GM12878 (cell line): ENCODE results near the gene RSBN1L. TPM values are rescaled to one million over a fixed set of nuclear protein-coding genes. Genes with fewer than 3 reads are reported as not detected.

Experiments used
- ATF2 ChIP-seq: IDR thresholded peaks from 2 replicates; pipeline ENCODE4 v1.6.1; 2012; ENCODE audit warnings: low read length, inconsistent platforms
- BMI1 ChIP-seq: fragments of 450-650 bp; IDR thresholded peaks from 2 replicates; pipeline ENCODE4 v1.6.1; 2016; ENCODE audit warnings: mild to moderate bottlenecking, moderate library complexity, borderline replicate concordance
- CBX5 ChIP-seq: sonication (generic); IDR thresholded peaks from 2 replicates; pipeline ENCODE4 v1.6.1; 2016; ENCODE audit warnings: low read depth, moderate library complexity, mild to moderate bottlenecking, inconsistent platforms
- CEBPB ChIP-seq, 2 experiments: fragments of 150-350 bp in 1 of 2; IDR thresholded peaks; 2 replicates each; pipeline ENCODE4 v1.6.1; 2012 to 2014; ENCODE audit warnings: low read depth in 2 of 2, low read length in 2 of 2, borderline replicate concordance in 1 of 2, inconsistent platforms in 1 of 2
- CHD1 ChIP-seq: IDR thresholded peaks from 2 replicates; pipeline ENCODE4 v1.6.1; 2012; ENCODE audit warnings: low read depth, low read length, improper control_type of control experiment
- FOXK2 ChIP-seq: fragments of 450-650 bp; IDR thresholded peaks from 2 replicates; pipeline ENCODE4 v1.6.1; 2017; ENCODE audit warnings: mild to moderate bottlenecking, moderate library complexity
- HCFC1 ChIP-seq: fragments of 150-350 bp; IDR thresholded peaks from 2 replicates; pipeline ENCODE4 v1.6.1; 2014; ENCODE audit warnings: low read length
- HDAC2 ChIP-seq: fragments of 200-600 bp; sonication (generic); IDR thresholded peaks from 2 replicates; pipeline ENCODE4 v1.6.1; 2017
- KLF5 ChIP-seq: fragments of 450-650 bp; IDR thresholded peaks from 2 replicates; pipeline ENCODE4 v1.6.1; 2014; ENCODE audit warnings: mild to moderate bottlenecking; ENCODE audit not compliant: partially characterized antibody
- MEF2B ChIP-seq: fragments of 450-650 bp; IDR thresholded peaks from 2 replicates; pipeline ENCODE4 v1.6.1; 2018; ENCODE audit warnings: mild to moderate bottlenecking, moderate library complexity; ENCODE audit not compliant: partially characterized antibody, poor library complexity, severe bottlenecking
- NFYA ChIP-seq: IDR thresholded peaks from 2 replicates; pipeline ENCODE4 v1.6.1; 2011; ENCODE audit warnings: low read depth, mild to moderate bottlenecking, low read length, improper control_type of control experiment, borderline replicate concordance
- NR2C2 ChIP-seq: IDR thresholded peaks from 2 replicates; pipeline ENCODE4 v1.6.1; 2011; ENCODE audit warnings: borderline replicate concordance, low read depth; ENCODE audit not compliant: control insufficient read depth, insufficient read length
- PAX5 ChIP-seq: IDR thresholded peaks from 2 replicates; pipeline ENCODE4 v1.6.1; 2011; ENCODE audit warnings: low read depth, low read length, borderline replicate concordance
- POLR2A ChIP-seq: IDR thresholded peaks from 2 replicates; pipeline ENCODE4 v1.6.1; 2011; ENCODE audit warnings: low read depth, mild to moderate bottlenecking, low read length
- RAD51 ChIP-seq: fragments of 450-650 bp; IDR thresholded peaks from 2 replicates; pipeline ENCODE4 v1.6.1; 2016; ENCODE audit warnings: moderate library complexity, mild to moderate bottlenecking, inconsistent platforms
- RB1 ChIP-seq: fragments of 450-650 bp; formaldehyde crosslinking; IDR thresholded peaks from 2 replicates; pipeline ENCODE4 v1.6.1; 2017; ENCODE audit warnings: mild to moderate bottlenecking, borderline replicate concordance
- RCOR1 ChIP-seq: conservative IDR thresholded peaks from 2 replicates; pipeline ENCODE4 v1.6.1; 2012; ENCODE audit warnings: low read depth, low read length, improper control_type of control experiment
- RELA ChIP-seq: fragments of 450-650 bp; IDR thresholded peaks from 2 replicates; pipeline ENCODE4 v1.8.0; 2014; ENCODE audit warnings: borderline replicate concordance; ENCODE audit not compliant: partially characterized antibody
- SIX5 ChIP-seq: IDR thresholded peaks from 2 replicates; pipeline ENCODE4 v1.6.1; 2011; ENCODE audit warnings: mild to moderate bottlenecking, low read depth, low read length, moderate library complexity; ENCODE audit not compliant: severe bottlenecking
- SMARCA5 ChIP-seq: fragments of 450-650 bp; IDR thresholded peaks from 2 replicates; pipeline ENCODE4 v1.6.1; 2017; ENCODE audit warnings: mild to moderate bottlenecking
- SMC3 ChIP-seq: IDR thresholded peaks from 2 replicates; pipeline ENCODE4 v1.6.1; 2011; ENCODE audit warnings: low read length, improper control_type of control experiment, borderline replicate concordance
- SREBF2 ChIP-seq: IDR thresholded peaks from 2 replicates; pipeline ENCODE4 v1.6.1; 2012; ENCODE audit warnings: mild to moderate bottlenecking, low read length
- SUPT20H ChIP-seq: IDR thresholded peaks from 2 replicates; pipeline ENCODE4 v1.6.1; 2011; ENCODE audit warnings: low read depth, mild to moderate bottlenecking, low read length, moderate library complexity, borderline replicate concordance; ENCODE audit not compliant: control insufficient read depth
- ZBTB33 ChIP-seq: fragments of 450-650 bp; IDR thresholded peaks from 2 replicates; pipeline ENCODE4 v1.6.1; 2017; ENCODE audit warnings: mild to moderate bottlenecking
- ZNF217 ChIP-seq: fragments of 450-650 bp; IDR thresholded peaks from 2 replicates; pipeline ENCODE4 v1.6.1; 2017; ENCODE audit warnings: antibody characterized with exemption, mild to moderate bottlenecking
- ZNF24 ChIP-seq: fragments of 450-650 bp; IDR thresholded peaks from 2 replicates; pipeline ENCODE4 v1.6.1; 2017; ENCODE audit warnings: antibody characterized with exemption, mild to moderate bottlenecking
- ZZZ3 ChIP-seq: IDR thresholded peaks from 2 replicates; pipeline ENCODE4 v1.6.1; 2011; ENCODE audit warnings: low read depth; ENCODE audit not compliant: control insufficient read depth, insufficient read length
- polyA plus RNA-seq, 11 experiments: library from polyadenylated mRNA; depleted of rRNA in 4 of 11; unstranded in 6 of 11; stranded (reverse) in 5 of 11; fragments of >200 nt; fragmentation: Nextera tagmentation in 4 of 11; fragmentation: Illumina TruSeq in 1 of 11; extraction: Ambion mirVana in 4 of 11; extraction: Trizol in 1 of 11; gene quantifications; 1 replicate in 1 of 11; 2 replicates in 10 of 11; pipeline versions ENCODE4 v1.2.1 to v1.2.3, GENCODE V29; 2011 to 2016; ENCODE audit warnings: inconsistent platforms in 2 of 11, missing spikeins in 2 of 11, low read depth in 1 of 11
- total RNA-seq, 4 experiments: library from RNA; depleted of rRNA in 3 of 4; stranded (reverse); fragments of >200 nt in 3 of 4; fragmentation: Illumina TruSeq in 1 of 4; extraction: Trizol in 1 of 4; gene quantifications; 2 replicates each; pipeline versions ENCODE4 v1.2.1 to v1.2.3, GENCODE V29; 2013 to 2021
- TF ChIP-seq, protein P1 (sequence below): fragments of 450-650 bp; IDR thresholded peaks from 2 replicates; pipeline ENCODE4 v1.6.1; 2016; ENCODE audit warnings: mild to moderate bottlenecking
- TF ChIP-seq, protein P2 (sequence below): IDR thresholded peaks from 2 replicates; pipeline ENCODE4 v1.6.1; 2012; ENCODE audit warnings: low read depth, low read length, improper control_type of control experiment

RSBN1L gene
- total and polyA plus RNA-seq, 10 of the 15 experiments (the other 5 are each of a cell fraction or from before 2014, with no cell fraction given) = 4.5 to 23.7 (median 10.3) TPM

- TF ChIP-seq, protein P1, sequence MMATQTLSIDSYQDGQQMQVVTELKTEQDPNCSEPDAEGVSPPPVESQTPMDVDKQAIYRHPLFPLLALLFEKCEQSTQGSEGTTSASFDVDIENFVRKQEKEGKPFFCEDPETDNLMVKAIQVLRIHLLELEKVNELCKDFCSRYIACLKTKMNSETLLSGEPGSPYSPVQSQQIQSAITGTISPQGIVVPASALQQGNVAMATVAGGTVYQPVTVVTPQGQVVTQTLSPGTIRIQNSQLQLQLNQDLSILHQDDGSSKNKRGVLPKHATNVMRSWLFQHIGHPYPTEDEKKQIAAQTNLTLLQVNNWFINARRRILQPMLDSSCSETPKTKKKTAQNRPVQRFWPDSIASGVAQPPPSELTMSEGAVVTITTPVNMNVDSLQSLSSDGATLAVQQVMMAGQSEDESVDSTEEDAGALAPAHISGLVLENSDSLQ = peak; percentile 23; the same call in 1 of the 2 replicates
- TF ChIP-seq KLF5 (no peak), SUPT20H (no peak), RAD51 (0 out of 2 replicates have a peak, but pooled peaks have one; percentile 25), NFYA (no peak), ATF2 (no peak; the same call in 1 of the 2 replicates), HCFC1 (no peak), POLR2A (no peak), SMC3 (no peak), CBX5 (no peak), RB1 (no peak), SREBF2 (no peak), ZBTB33 (no peak), BMI1 (no peak), HDAC2 (no peak), RCOR1 (no peak), MEF2B (no peak), ZNF24 (no peak), PAX5 (peak; percentile 94), CHD1 (no peak), FOXK2 (no peak), ZZZ3 (no peak), CEBPB (IDR thresholded peaks at IDR 0.05; ENCODE audit: borderline replicate concordance in 1 of 2, low read depth in 2 of 2, low read length in 2 of 2) (no peak), NR2C2 (no peak), SIX5 (no peak), SMARCA5 (no peak), ZNF217 (peak; percentile 92), RELA (no peak)
- TF ChIP-seq, protein P2, sequence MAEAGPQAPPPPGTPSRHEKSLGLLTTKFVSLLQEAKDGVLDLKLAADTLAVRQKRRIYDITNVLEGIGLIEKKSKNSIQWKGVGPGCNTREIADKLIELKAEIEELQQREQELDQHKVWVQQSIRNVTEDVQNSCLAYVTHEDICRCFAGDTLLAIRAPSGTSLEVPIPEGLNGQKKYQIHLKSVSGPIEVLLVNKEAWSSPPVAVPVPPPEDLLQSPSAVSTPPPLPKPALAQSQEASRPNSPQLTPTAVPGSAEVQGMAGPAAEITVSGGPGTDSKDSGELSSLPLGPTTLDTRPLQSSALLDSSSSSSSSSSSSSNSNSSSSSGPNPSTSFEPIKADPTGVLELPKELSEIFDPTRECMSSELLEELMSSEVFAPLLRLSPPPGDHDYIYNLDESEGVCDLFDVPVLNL = no peak
Observed at GRCh38 chr7:77699056-77699455, 2.8 kb downstream of the RSBN1L start (continued).
